Stomach (tissue), 4 donors: ENCODE measurements around the gene MED25.

Source experiments
- POLR2A ChIP-seq, 4 donors: fragments of 450-650 bp; IDR thresholded peaks; one replicate each; pipeline ENCODE4 v1.6.1; 2016; ENCODE audit warnings: antibody characterized with exemption in 4 of 4, control low read depth in 2 of 4, mild to moderate bottlenecking in 1 of 4, moderate library complexity in 1 of 4
- POLR2AphosphoS5 ChIP-seq, 3 donors: sonication (generic); formaldehyde crosslinking; IDR thresholded peaks; one replicate each; pipeline ENCODE4 v1.6.1; 2016; ENCODE audit warnings: antibody characterized with exemption in 3 of 3
- TF ChIP-seq, protein P1 (sequence below), 7 experiments: fragments of 450-650 bp in 4 of 7; fragments of 200-600 bp in 3 of 7; sonication (generic) in 3 of 7; IDR thresholded peaks; one replicate each; pipeline ENCODE4 v1.5.1; 2016 to 2019; ENCODE audit warnings: antibody characterized with exemption in 7 of 7, control low read depth in 2 of 7, mild to moderate bottlenecking in 1 of 7

GRCh38 chr19:49780861-49781260 lies 37.2 kb upstream of the MED25 start:
- TF ChIP-seq POLR2A (IDR thresholded peaks at IDR 0.05) (no peak), POLR2AphosphoS5 (IDR thresholded peaks at IDR 0.05) (no peak)
- TF ChIP-seq, protein P1, sequence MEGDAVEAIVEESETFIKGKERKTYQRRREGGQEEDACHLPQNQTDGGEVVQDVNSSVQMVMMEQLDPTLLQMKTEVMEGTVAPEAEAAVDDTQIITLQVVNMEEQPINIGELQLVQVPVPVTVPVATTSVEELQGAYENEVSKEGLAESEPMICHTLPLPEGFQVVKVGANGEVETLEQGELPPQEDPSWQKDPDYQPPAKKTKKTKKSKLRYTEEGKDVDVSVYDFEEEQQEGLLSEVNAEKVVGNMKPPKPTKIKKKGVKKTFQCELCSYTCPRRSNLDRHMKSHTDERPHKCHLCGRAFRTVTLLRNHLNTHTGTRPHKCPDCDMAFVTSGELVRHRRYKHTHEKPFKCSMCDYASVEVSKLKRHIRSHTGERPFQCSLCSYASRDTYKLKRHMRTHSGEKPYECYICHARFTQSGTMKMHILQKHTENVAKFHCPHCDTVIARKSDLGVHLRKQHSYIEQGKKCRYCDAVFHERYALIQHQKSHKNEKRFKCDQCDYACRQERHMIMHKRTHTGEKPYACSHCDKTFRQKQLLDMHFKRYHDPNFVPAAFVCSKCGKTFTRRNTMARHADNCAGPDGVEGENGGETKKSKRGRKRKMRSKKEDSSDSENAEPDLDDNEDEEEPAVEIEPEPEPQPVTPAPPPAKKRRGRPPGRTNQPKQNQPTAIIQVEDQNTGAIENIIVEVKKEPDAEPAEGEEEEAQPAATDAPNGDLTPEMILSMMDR (IDR thresholded peaks at IDR 0.05): no peak
